ENCODE results near the gene DSG2.

DSG2 gene

DNA sequence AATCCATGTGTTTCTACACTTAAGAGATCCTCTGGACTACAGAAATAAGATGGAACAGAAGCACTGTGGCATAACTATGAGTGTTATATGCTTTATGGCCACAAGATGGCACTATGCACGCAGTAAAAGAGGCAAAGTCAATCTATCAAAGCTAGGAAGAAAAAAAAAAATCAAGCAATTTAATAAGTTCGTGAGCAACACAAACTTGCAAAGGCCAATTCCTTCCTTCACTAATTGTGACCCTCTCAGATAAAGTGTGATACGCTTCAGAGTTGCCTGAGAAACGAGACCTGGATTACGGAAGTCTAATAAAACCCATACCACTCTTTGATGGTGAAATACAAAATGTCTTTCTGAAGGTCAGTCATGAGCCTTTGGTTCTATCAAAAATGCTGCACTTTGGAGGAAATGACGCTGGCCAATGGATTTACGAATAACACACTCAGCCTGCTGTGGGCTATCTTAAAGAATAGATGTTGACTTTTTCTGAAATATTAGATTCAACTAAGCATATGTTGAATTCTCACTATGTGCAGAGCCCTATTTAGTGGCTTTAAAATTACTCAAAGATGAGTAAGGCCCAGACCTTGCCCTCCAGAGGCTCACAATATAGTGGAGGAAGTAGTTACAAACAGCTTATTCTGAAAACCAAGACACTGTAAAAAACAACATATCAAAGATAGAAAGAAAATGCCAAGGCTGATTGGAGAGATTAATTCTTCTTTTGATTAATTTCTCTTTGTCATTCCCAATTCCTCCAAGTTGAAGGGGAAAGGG, 58.2 kb downstream of the DSG2 start:
- peak; percentile 67 for DNase-seq (ENCODE audit: low spot score)

DNA sequence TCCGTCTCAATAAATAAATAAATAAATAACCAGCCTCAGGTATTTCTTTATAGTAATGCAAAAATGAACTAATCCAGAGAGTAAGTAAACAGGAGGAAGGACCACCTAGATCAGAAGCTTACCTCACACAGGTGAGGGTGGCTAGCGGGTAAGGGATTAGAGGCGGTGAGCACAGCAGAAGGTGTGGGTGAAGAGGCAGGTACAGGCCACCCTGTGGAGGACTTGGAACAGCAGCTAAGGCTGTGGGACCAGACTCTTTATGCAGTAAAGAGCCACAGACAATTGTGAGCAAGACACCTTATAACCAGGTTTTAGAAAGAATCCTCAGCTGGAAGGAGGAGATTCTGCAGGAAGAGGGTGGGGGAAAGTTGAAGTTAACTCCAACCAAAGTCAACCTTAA, 59.5 kb downstream of the DSG2 start:
- DNase-seq (ENCODE audit: low spot score), result no peak

GRCh38 chr18:31558567-31558966, 60.6 kb downstream of the DSG2 start:
- DNase-seq (ENCODE audit: low spot score), result no peak

DNA sequence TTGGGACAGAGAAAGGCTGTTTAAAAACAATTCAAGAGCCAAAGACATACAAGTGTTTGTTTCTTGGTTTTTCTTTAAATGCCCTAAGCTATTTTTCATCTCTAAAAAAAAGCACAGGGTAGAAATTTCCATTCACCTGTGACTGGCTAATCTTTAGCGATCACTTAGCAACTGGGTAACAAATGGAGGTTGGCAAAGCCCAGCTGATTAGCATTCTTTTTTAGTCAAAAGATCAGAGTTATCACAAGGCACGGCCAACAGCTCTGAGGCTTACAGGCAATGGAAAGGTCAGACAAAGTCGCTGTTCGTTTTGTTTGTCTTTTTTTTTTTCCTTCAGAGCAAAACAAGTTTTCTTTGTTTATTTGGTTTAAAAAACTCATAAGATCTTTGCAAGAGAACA, 64.7 kb downstream of the DSG2 start:
- no peak for DNase-seq (ENCODE audit: low spot score)

GRCh38 chr18:31563778-31564177, 65.8 kb downstream of the DSG2 start:
- DNase-seq (ENCODE audit: low spot score), result no peak

- no peak for DNase-seq (ENCODE audit: low spot score)
These were observed 67.4 kb downstream of the DSG2 start for GRCh38 chr18:31565345-31565744.

- DNase-seq (ENCODE audit: low spot score), result no peak
These were observed 68.0 kb downstream of the DSG2 start for GRCh38 chr18:31565782-31566512.

DNA sequence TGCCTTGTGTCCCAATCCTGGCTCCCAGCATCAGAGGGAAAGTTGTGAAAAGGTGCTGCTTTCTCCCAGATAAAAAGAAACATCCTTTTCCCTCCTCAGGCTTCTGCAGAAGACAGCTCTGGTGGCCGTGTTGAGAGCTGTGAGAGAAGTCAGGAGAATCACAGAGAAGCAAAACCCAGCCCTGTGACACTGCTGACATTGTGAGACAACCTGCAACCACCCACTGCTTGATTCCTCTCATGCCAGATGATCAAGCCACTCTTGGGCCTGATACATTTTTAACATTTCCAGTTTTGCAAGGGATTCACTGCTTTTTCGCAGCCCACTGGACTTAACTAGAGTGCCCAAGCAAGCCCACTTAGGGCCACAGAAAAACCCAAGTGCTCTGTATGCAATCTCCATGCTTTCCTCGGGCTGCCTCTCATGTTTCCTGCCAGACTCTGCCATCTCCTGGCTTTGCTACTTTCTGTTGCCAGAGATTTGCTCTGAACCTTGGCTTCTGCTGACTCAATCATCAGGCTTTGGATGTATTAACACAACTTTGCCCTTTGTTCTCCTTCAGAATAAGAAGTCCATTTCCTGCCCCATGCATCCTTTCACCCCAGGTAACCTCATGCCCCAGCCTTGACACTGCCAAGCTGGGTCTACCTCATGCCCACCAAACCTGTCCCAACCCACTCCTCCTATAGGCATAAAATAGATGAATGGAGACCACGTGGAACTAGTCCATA, 68.8 kb downstream of the DSG2 start:
- no peak for DNase-seq (ENCODE audit: low spot score)

- no peak for DNase-seq (ENCODE audit: low spot score)
These were observed 74.4 kb downstream of the DSG2 start for GRCh38 chr18:31572368-31572767.

DNA sequence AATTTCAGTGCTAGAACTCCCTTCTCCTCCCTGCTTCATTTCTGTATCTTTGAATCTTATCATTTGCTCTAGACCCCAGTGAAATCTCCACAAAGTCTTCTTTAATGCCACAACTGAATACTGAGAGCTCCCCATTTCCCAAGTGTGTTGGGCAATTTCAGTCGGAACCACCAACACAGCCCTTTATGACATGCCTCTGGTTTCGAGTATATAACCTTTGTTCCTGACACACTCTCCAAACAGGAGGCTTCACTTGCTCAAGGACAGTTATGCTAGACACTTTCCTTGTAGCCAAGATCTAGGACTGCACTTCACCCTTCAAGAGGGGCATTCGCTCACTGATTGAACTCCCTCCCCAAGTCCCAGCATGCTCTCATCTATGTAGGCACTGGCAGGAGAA, 75.1 kb downstream of the DSG2 start:
- no peak for DNase-seq (ENCODE audit: low spot score)

DNA sequence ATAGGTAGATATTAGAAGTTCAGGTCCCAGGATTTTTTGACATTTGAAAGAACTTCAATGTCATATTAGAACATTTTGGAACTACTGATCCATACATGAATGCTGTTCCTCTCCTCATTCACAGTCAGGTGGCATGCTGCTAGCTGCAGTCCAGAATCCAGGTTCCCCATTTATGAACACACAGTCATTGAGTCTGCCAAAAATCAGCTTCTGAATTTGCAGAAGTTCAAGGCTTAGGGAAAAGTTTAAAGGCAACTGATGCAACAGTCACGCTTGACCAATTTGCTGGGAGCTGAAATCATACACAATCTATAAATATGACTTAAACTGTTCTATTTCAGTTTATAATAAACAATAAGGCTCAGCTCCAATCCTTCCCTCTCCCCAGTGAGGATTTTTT, 76.4 kb downstream of the DSG2 start:
- DNase-seq (ENCODE audit: low spot score), result no peak

- DNase-seq (ENCODE audit: low spot score), result no peak
These were observed 77.7 kb downstream of the DSG2 start for GRCh38 chr18:31575515-31576257.

- DNase-seq (ENCODE audit: low spot score), result no peak
These were observed 78.7 kb downstream of the DSG2 start for GRCh38 chr18:31576670-31577069.

DNA sequence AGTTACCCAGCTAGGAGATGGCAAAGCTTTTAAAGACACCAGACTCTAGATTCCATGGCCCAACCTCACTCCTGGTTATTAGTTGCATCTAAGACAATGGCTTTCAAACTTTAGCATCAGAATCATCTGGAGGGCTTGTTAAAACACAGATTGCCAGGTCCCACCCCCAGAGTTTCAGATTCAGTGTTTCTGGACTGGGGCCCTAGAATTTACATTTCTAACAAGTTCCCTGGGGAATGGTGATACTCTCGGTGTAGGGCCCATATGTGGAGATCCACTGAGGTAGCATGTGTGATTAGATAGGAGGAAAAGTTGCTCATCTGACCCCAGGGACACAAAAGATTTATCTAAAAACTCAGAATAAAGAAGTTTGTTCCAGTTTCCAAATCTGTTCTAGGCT, 79.2 kb downstream of the DSG2 start:
- no peak for DNase-seq (ENCODE audit: low spot score)

GRCh38 chr18:31578126-31578525, 80.1 kb downstream of the DSG2 start:
- DNase-seq (ENCODE audit: low spot score), result no peak

DNA sequence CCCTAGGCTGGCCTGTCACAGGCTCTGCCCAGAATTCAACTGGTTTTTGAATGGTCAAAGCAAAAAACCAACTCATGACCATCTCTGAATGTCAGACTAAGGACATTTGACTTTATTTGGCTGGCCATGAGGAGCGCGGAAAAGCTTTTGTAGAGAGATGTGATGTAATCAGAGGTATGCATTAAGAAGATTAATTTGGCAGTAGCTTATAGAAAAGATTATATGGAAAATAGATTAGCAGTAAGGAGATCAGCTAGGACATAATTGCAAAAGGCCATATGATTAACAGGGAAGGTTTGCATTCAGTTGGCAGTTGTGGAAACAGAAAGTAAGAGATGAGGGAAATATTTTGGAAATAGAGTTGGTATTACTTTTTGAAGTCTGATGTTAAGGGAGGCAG, 81.4 kb downstream of the DSG2 start:
- DNase-seq (ENCODE audit: low spot score), result no peak

DNA sequence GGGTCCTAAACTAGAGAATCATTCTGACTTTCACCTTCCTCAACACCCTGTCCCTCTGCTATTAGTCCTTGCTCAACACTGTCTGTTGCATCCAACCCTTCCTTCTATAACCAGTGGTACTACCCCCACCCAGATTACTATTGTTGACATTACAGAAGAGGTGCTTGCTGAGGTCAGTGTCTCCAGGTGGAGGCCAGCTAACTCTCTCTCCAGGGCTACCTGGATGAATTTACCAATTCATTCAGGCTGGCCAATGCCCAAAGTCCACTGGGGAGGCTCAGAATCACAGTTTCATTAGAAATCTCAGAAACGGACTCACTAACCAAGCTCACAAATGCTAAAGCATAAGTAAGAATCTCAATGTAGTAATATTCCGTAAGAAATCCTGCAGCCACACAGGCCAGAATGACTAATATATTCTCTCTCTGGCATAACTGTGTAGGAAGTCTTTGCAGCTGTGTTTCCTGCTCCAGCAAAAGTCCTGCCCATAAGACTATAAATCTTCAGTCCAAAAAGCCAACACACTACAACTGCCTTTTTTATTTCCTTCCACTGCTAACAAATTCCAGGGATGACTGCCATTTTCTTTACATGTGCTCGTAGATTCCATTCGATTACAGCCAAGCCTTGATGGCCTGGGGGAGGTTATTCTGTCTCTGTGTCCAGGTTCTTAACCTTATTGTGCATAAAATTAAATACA, 83.7 kb downstream of the DSG2 start:
- no peak for DNase-seq (ENCODE audit: low spot score)

GRCh38 chr18:31583185-31583854, 85.3 kb downstream of the DSG2 start:
- DNase-seq (ENCODE audit: low spot score), result no peak

- DNase-seq (ENCODE audit: low spot score), result no peak
These were observed 88.0 kb downstream of the DSG2 start for GRCh38 chr18:31585991-31586390.

GRCh38 chr18:31586616-31587015, 88.6 kb downstream of the DSG2 start:
- no peak for DNase-seq (ENCODE audit: low spot score)

DNA sequence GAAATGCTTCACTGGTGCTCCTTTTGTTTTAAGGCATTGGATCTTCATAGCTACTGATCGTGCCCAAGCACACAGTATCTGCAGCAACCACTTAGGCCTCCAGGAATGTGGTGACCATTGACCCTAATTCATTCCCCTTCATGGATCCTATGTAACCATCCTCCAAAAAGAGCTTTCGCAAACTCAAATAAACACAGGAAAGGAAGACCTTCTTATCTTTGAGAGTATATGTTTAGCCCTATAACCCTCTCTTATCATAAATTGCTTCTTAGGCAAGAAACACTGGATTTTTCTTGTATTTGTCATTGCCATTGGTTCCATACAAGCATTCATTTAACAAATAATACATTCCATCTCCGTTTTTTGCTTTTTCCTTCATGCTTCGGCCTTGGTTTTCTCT, 89.6 kb downstream of the DSG2 start:
- no peak for DNase-seq (ENCODE audit: low spot score)
